Fibroblast of skin of back (primary cell): ENCODE results near the gene LCP2.

Experiments used
- DNase-seq: peaks from one replicate; pipeline ENCODE4 v3.0.0-alpha.2; 2013

The LCP2 gene

GRCh38 chr5:170315154-170315553 lies 17.6 kb upstream of the LCP2 start:
- DNase-seq: no peak

- DNase-seq: no peak
Observed at GRCh38 chr5:170314541-170315095, 17.0 kb upstream of the LCP2 start.

GRCh38 chr5:170313816-170314215 lies 16.2 kb upstream of the LCP2 start:
- DNase-seq: no peak

DNA sequence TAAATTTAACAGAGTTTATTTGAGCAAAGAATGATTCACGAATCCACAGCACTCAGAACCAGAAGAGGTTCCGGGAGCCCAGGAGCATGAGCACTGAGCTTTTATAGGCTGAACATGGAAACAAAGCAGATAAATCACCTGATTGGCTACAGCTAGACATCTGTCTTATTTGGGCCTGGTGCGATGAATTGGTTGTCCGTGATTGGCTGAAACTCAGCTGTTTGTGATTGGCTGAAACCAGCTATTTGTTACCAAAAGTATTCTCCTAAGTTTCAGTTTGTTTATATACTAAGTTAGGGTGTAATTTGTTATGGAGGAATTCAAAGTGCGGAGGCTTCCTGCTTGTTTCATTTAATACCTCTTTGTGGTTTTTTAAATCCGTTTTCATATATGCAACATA lies 15.8 kb upstream of the LCP2 start:
- DNase-seq: no peak

DNA sequence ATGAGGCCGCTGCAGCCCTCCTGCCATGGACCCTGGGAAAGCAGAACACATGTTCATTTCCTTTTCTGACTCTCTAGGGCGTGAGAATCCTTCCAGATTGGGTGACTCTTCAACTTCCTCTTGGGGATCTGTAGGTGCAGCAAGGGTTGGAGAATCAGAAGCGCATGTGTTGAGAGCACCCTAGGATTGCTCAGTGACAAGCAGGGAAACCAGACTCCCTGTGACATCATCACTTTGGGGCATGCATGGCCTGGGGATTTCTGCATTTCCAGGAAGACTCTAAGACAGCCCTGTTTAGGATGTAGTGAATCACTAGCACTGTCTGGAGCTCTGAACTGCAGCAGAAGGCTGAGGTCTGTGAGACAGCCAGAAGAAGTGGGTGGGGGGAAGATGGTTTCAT lies 15.1 kb upstream of the LCP2 start:
- peak; percentile 58 for DNase-seq

GRCh38 chr5:170312301-170312595 lies 14.7 kb upstream of the LCP2 start:
- no peak for DNase-seq

GRCh38 chr5:170311511-170312300 lies 14.1 kb upstream of the LCP2 start:
- DNase-seq: no peak

DNA sequence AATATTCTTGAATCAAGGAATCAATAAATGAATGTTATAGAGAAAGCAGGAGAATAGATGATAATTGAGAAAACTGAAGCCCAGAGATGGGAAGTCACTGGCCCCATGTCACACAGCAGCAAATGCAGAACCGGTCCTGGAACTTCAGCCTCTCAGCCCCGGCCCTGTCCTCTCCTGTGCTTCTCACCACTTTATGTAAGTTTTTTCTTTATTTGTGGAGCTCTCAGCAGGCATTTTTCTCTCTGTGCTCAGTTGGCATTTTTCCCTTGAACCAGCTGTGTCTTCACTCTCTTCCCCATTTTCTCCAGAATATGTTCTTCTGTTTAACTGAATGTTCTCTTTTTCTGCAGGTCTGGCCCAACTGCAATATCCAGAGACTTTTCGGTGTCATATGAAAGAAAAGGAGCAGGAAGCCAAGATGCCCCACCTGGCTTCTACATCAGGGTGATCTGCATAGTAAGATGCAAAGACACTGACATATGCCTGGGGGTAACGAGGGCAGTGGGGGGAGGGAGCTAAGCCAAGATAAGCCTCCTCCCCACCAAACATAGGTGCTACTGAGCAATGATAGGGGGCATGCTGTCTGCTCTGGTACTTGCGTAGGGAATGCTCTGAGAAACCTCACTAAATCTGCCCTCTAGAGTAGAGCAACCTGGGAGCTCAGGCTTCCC lies 12.8 kb upstream of the LCP2 start:
- DNase-seq: no peak

- no peak for DNase-seq
Observed at GRCh38 chr5:170308686-170309085, 11.1 kb upstream of the LCP2 start.

DNA sequence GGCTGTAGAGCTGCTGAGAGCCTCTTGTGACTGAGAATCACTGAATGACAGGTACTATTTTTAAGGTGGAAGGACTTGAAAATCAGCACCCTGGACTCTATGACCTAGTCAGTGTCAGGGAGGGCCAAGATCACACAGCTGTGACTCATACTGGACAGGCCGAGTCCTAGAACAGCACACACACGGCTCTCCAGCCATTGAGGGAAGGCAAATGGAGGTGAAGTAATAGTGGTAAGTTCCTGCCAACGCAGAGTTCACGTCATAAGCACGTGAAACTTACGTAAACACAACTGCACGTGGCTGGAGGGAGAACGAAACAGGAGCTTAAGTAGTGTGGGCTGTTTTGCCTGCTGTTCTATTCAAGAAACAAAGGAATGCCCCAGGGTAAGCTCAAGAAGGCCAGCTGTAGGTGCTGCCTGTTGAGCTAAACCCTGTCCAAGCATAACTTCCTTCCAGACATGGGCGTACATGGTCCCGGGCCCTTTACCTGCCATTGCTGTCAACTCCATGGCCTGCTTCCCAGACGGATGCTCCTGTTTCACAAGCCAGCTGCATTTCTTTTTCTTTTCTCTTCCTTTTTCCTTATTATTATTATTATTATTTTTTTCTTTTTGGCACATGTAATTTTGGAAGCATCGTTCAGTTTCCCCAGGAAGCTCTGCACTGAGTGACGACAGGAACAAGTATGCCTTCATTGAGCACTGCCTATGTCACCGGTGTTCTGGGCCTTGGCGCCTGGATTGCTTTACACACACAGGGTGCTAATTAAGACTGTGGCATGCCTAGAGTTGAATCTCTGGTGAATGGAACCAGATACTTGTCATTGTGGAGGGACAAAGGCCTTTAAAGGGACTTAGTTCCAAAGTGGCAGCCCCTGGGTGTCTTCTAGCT lies 10.2 kb upstream of the LCP2 start:
- peak; percentile 32 for DNase-seq

DNA sequence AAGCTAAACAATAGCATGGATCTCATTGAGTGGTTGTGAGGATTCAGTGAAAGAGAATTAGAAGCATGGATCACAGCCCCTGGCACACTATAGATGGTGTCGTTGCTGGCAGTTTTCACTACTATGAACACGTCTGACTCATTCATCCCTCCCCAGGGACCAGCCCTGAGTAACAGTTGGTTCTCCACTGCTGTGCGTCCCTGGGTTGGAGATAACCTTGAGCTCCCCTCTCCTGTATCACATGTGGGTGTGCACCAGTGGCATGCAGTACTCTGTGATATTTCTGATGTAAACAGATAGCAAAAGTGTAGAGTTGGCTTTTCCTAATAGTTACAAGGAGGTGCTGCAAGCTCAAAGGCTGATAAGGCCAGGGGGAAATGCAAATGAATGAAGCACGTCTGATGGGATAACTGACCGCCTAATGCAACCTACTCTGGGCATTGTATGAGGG lies 8.8 kb upstream of the LCP2 start:
- DNase-seq: peak; percentile 90

GRCh38 chr5:170305646-170306025 lies 8.1 kb upstream of the LCP2 start:
- no peak for DNase-seq

DNA sequence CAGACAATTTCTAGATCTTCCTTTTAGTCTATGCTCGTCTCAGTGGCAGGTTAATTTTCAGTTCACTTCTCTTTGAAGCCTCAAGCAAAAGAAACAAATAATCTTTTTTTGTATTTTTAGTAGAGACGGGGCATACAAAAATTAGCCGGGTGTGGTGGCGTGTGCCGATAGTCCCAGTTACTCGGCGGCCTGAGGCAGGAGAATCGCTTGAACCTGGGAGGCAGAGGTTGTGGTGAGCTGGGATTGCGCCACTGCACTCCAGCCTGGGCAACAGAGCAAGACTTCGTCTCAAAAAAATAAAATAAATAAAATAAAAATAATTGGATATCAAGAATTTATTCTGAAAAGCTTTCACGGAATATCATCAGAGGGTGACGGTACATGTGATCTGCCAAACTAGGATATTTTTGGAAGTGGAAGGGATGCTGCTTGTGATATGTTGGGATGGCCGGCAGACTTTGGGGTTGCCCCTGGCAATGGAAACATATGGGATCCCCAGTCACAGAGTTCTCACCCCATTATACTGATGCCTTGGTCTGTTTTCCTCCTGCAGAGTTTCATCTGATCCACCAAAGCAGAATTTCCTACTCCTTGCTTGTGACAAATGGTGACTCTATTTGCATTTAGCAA lies 7.6 kb upstream of the LCP2 start:
- no peak for DNase-seq

- DNase-seq: no peak
Observed at GRCh38 chr5:170303549-170303948, 6.0 kb upstream of the LCP2 start.

DNA sequence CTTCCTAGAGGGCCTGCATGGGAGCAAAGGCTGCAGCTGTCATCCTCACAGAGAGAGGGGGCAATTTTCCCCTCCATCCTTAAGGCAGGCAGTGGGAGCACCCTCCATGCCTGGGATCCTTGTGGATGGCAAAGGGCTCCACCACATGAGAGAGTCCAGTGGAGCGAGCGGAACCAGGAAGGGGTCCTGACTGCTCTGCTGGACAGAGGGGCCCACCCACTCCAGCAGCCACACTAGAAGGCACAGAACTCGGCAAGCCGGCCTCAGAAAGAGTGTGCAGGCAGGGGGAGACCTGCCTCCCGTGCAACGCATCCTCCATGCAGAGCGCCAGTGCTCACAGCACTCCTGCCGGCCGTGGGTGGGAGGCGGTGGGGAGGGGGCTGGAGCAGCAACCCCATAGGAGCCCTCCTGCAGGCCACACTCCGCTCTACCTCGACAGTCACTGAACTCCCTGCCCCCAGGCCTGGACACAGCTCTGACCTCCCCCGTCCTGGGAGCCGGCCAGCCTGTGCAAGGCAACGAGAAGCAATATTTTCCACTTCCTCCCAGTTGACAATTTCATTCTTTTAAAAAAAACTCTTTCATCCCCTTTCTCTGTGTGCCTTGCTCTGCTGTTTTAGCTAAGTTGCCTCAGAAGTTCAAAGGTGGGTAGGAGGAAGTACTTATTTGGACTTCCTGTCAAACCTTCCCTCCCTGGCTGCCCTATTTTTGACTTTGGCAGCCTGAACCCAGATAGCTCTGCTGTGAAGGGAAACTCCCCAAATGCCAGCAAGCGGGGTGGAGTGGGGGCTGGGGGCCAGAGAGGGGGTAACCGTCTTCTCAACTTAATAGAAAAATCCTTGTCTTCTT lies 5.3 kb upstream of the LCP2 start:
- no peak for DNase-seq

DNA sequence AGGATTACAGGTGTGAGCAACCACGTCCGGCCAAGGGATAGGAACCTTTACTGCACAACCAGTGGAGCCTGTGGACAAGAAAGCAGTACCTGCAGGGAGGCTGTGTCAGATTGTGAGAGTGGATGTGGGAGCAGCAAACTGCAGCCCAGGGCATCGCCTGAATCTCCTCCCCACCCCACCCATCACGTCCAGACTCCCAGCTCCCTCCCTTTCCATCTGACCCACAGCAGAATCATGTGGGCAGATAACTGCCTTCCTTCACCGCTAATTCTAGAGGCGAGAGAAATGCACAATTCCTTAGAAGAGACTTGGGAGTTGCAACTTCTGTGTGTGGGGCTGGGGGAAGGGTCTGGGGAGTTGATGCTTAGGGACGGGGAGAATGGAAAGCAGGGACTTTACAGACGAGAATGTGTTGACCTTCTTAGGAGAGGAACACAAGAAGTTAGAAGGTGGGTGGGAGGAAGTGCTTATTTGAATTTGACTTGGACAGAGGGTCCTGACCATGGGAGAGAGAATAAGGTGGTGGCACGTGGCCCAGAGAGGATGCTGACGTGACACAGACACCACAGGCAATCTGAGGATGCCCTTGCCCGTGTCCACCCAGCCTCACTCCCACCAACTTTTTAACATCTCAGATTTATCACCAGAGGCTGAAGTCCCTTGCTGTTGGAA lies 4.5 kb upstream of the LCP2 start:
- DNase-seq: no peak

DNA sequence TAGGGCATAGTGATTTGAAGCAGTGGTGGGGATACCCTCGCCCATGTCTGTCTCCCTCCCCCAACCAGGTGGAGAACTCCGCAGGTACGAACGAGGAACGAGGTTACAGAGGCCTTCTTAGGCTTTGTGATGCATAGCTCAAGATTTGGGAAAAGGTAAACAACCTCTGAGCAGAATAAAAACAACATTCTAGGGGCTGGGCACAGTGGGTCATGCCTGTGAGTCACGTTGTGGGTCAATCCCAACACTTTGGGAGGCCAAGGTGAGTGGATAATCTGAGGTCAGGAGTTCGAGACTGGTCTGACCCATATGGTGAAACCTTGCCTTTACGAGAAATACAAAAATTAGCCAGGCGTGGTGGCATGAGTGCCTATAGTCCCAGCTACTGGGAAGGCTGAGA lies 3.6 kb upstream of the LCP2 start:
- DNase-seq: no peak

DNA sequence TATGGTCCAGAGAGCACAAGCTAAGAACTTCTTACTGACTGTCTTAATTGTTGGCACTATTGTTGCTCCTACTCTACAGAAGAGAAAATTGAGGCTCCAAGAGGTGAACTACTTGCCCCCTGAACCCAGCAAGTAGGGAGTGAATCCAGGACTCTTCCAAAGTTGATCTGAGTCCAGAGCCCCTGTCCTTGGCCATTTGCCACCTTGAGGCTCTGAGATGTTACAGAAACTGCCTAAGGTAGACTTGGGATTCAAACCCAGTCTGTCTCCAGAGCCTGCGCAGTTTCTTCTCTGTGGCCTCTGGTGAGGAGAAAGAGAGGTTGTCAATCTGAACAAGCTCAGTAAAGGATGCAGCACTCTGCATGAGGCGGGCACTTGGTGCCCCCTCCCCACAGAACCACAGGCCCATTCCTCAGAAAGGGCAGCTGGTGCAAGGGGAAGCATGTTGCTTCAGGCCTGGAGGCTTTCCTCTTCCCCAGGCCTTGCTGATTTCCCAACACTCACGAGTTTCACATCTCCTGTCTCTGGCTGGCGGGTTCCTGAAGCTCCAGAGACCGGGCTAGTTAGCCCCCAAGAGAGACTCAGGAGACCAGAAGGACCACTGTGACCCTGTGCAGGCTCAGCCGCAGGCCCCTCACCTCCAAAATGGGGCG lies 2.9 kb upstream of the LCP2 start:
- DNase-seq: no peak

DNA sequence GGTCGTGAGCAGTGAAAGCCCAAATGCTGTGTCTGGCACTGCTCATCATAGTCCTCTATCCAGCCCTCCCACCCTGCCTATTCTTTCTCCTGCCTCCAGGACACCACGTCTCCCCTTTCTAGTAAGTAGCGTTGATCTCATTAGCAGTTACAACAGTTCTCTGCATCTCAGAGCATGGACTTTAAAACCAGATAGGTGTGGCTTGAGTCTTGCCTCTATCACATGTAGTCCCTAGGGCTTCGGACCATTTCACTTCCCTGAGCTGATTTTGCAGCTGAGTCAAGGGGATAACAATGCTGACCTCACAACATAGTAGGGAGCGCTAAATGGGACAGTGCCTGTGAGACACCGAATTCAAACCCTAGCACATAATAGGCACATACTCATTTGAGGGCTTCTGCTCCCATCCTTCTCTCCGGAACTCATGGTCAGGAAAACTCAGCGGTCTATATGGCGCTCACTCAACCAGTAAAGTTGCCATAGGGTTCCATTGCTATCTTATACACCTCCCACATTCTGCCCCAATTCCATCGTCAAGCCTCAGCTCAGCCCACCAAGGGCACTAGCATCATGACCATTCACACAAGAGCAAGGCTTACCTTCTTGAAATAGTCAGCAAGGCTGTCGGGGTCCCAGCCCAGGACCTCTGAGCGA lies 515 bp downstream of the LCP2 start:
- no peak for DNase-seq
